Lower leg skin (tissue), 3 donors: ENCODE data around the gene OSTC.

Experiments
- POLR2A ChIP-seq, 2 donors: fragments of 450-650 bp; IDR thresholded peaks; one replicate each; pipeline ENCODE4 v1.6.1; 2016 to 2017; ENCODE audit warnings: antibody characterized with exemption in 2 of 2, mild to moderate bottlenecking in 1 of 2, moderate library complexity in 1 of 2
- TF ChIP-seq, protein P1 (sequence below), 3 donors: fragments of 450-650 bp; IDR thresholded peaks; one replicate each; pipeline ENCODE4 v1.5.1; 2016; ENCODE audit warnings: antibody characterized with exemption in 3 of 3, mild to moderate bottlenecking in 3 of 3, moderate library complexity in 2 of 3

- TF ChIP-seq, protein P1, sequence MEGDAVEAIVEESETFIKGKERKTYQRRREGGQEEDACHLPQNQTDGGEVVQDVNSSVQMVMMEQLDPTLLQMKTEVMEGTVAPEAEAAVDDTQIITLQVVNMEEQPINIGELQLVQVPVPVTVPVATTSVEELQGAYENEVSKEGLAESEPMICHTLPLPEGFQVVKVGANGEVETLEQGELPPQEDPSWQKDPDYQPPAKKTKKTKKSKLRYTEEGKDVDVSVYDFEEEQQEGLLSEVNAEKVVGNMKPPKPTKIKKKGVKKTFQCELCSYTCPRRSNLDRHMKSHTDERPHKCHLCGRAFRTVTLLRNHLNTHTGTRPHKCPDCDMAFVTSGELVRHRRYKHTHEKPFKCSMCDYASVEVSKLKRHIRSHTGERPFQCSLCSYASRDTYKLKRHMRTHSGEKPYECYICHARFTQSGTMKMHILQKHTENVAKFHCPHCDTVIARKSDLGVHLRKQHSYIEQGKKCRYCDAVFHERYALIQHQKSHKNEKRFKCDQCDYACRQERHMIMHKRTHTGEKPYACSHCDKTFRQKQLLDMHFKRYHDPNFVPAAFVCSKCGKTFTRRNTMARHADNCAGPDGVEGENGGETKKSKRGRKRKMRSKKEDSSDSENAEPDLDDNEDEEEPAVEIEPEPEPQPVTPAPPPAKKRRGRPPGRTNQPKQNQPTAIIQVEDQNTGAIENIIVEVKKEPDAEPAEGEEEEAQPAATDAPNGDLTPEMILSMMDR (IDR thresholded peaks at IDR 0.05): no peak
- TF ChIP-seq POLR2A (IDR thresholded peaks at IDR 0.05): no peak
Observed at GRCh38 chr4:108622828-108623227, 27.6 kb upstream of the OSTC start.
